NCI-H1436 treated with DMSO at 0.1 percent for 48 hours (cell line): ENCODE results near the gene MAGEA9.
"Not testable (repeated sequence)": the region's sequence is repeated elsewhere in the genome, so short reads cannot be mapped to it uniquely, and the experiment has no call there.

ENCODE experiments used
- DNase-seq: peaks from one replicate; lab custom pipeline; 2025; lab: John Stamatoyannopoulos, UW

Gene MAGEA9

GRCh38 chrX:149807747-149808458 lies 26.2 kb downstream of the MAGEA9 start:
- no peak for DNase-seq

GRCh38 chrX:149818652-149819051 lies 36.9 kb downstream of the MAGEA9 start:
- no peak for DNase-seq

- DNase-seq = no peak
Observed at GRCh38 chrX:149819371-149819770, 37.6 kb downstream of the MAGEA9 start.

- no peak for DNase-seq
Observed at GRCh38 chrX:149825424-149825823, 43.7 kb downstream of the MAGEA9 start.

GRCh38 chrX:149827254-149827653 lies 45.5 kb downstream of the MAGEA9 start:
- no peak for DNase-seq

GRCh38 chrX:149829751-149830191 lies 48.0 kb downstream of the MAGEA9 start:
- no peak for DNase-seq

- DNase-seq = no peak
Observed at GRCh38 chrX:149830192-149830873, 48.6 kb downstream of the MAGEA9 start.

- DNase-seq = no peak
Observed at GRCh38 chrX:149831473-149831872, 49.7 kb downstream of the MAGEA9 start.

GRCh38 chrX:149836728-149837127 lies 55.0 kb downstream of the MAGEA9 start:
- not testable (repeated sequence) for DNase-seq

- no peak for DNase-seq
Observed at GRCh38 chrX:149837167-149837566, 55.4 kb downstream of the MAGEA9 start.
